GM19397 (cell line): Measurements from ENCODE around the gene MCOLN1.
A peak's percentile ranks its signal among the peaks of the same experiment; 100 is the strongest.
"Not testable (repeated sequence)": the region's sequence is repeated elsewhere in the genome, so short reads cannot be mapped to it uniquely, and the experiment has no call there.

Source experiments
- ATAC-seq: cut with Tn5 transposase; IDR thresholded peaks from one replicate; pipeline ENCODE4 v1.9.1; 2021; ENCODE audit warnings: mild to moderate bottlenecking, moderate library complexity; ENCODE audit not compliant: unreplicated experiment

Gene MCOLN1

GRCh38 chr19:7522923-7523667, 671 bp downstream of the MCOLN1 start:
- ATAC-seq = peak; percentile 6

GRCh38 chr19:7524523-7524922, 2.1 kb downstream of the MCOLN1 start:
- no peak for ATAC-seq

- no peak for ATAC-seq
Observed at GRCh38 chr19:7524992-7525739, 2.7 kb downstream of the MCOLN1 start.

- no peak for ATAC-seq
Observed at GRCh38 chr19:7526059-7526929, 3.9 kb downstream of the MCOLN1 start.

GRCh38 chr19:7527516-7528191, 5.2 kb downstream of the MCOLN1 start:
- no peak for ATAC-seq

GRCh38 chr19:7528192-7528519, 5.7 kb downstream of the MCOLN1 start:
- ATAC-seq = no peak

- ATAC-seq = no peak
Observed at GRCh38 chr19:7528522-7529245, 6.3 kb downstream of the MCOLN1 start.

GRCh38 chr19:7529246-7529600, 6.8 kb downstream of the MCOLN1 start:
- ATAC-seq = no peak

- no peak for ATAC-seq
Observed at GRCh38 chr19:7529610-7530490, 7.4 kb downstream of the MCOLN1 start.

GRCh38 chr19:7533281-7533885, 11.0 kb downstream of the MCOLN1 start:
- ATAC-seq = no peak

GRCh38 chr19:7533925-7534480, 11.6 kb downstream of the MCOLN1 start:
- peak; percentile 40 for ATAC-seq

- ATAC-seq = no peak
Observed at GRCh38 chr19:7534531-7535046, 12.2 kb downstream of the MCOLN1 start.

- peak; percentile 73 for ATAC-seq
Observed at GRCh38 chr19:7535047-7535997, 12.9 kb downstream of the MCOLN1 start, which contains the start of gene PNPLA6. Gene PNPLA6 (plus strand): TSS chr19:7535717. CDS start chr19:7535789, 72 bp downstream.

- ATAC-seq = peak; percentile 0
Observed at GRCh38 chr19:7535998-7536695, 13.7 kb downstream of the MCOLN1 start.

- ATAC-seq = not testable (repeated sequence)
Observed at GRCh38 chr19:7538990-7539389, 16.6 kb downstream of the MCOLN1 start.

GRCh38 chr19:7539827-7540425, 17.5 kb downstream of the MCOLN1 start:
- ATAC-seq = no peak
